ENCODE measurements around the gene ZFYVE9. TPM values are rescaled to one million over a fixed set of nuclear protein-coding genes. Genes with fewer than 3 reads are reported as not detected.

The ZFYVE9 gene
- total and polyA plus RNA-seq, 2 of the 8 experiments (the other 6 are each of a cell fraction or from before 2014, with no cell fraction given) = 5.8 to 26.5 TPM

- no peak for FAIRE-seq
- POLR2A ChIA-PET (ENCODE audit: partially characterized antibody) = no interaction called here
- H4K20me1 ChIP-seq (replicated peaks in 1 of 2; ENCODE audit: control insufficient read depth in 1 of 2, insufficient read depth in 2 of 2, low read length in 2 of 2) = no peaks in the 10 kb centered on the region
Observed at GRCh38 chr1:52209429-52209828, 67.5 kb downstream of the ZFYVE9 start.

More at GRCh38 chr1:52209429-52209828, 67.5 kb downstream of the ZFYVE9 start:
- Histone ChIP-seq H3K23ac (ENCODE audit: insufficient read length) (no peak overlapping the region), H2BK15ac (ENCODE audit: low read length) (no peak overlapping the region), H4K8ac (ENCODE audit: extremely low read depth, insufficient read depth, low read length) (no peak overlapping the region), H3K36me3 (ENCODE audit: control insufficient read depth in 2 of 4, insufficient read depth in 4 of 4, low read length in 3 of 4) (no peaks in the 10 kb centered on the region), H3K14ac (ENCODE audit: insufficient read length) (no peak overlapping the region), H2BK5ac (ENCODE audit: low read depth, low read length) (no peak overlapping the region), H3K9ac (replicated peaks in 1 of 4; ENCODE audit: extremely low read depth in 1 of 4, low read depth in 3 of 4, low read length in 3 of 4) (no peak overlapping the region), H3K27ac (ENCODE audit: low read depth, low read length) (no peak overlapping the region), H3K56ac (replicated peaks; ENCODE audit: insufficient read length, low read depth, low read length) (no peak overlapping the region), H3K23me2 (ENCODE audit: low read depth, low read length) (no peaks in the 10 kb centered on the region; the same call in 1 of the 2 replicates), H2AK5ac (ENCODE audit: low read depth, low read length) (no peak overlapping the region), H3K79me2 (ENCODE audit: control insufficient read depth in 1 of 2, insufficient read depth in 2 of 2, low read length in 2 of 2) (peaks cover 0 to 8% of the 10 kb centered on the region in 2 experiments; a peak in 1 of 4 replicates), H2BK12ac (ENCODE audit: low read depth, low read length) (no peak overlapping the region), H3K79me1 (ENCODE audit: low read depth, low read length) (no peaks in the 10 kb centered on the region; the same call in 1 of the 2 replicates), H3K27me3 (replicated peaks in 1 of 4; ENCODE audit: control insufficient read depth in 3 of 4, extremely low read depth in 1 of 4, insufficient read depth in 3 of 4, low read length in 3 of 4) (peaks cover 0 to 1% (median 0%) of the 10 kb centered on the region in 4 experiments; a peak in 1 of 7 replicates), H2BK20ac (ENCODE audit: low read length) (no peak overlapping the region), H3K4me3 (ENCODE audit: extremely low read depth in 1 of 4, insufficient read depth in 2 of 4, low read depth in 3 of 4, low read length in 4 of 4) (no peak overlapping the region), H3K4me1 (replicated peaks in 1 of 4; ENCODE audit: control insufficient read depth in 3 of 4, insufficient read depth in 4 of 4, low read length in 3 of 4) (no peaks in the 10 kb centered on the region), H2BK120ac (replicated peaks; ENCODE audit: low read depth, low read length) (no peak overlapping the region), H4K91ac (replicated peaks; ENCODE audit: insufficient read length, low read length) (no peak overlapping the region), H2AFZ (ENCODE audit: low read length) (no peak overlapping the region), H3K4me2 (ENCODE audit: insufficient read depth in 1 of 2, low read depth in 2 of 2, low read length in 2 of 2) (no peak overlapping the region), H4K5ac (ENCODE audit: insufficient read length, low read depth, low read length) (no peak overlapping the region), H3K9me3 (ENCODE audit: insufficient read depth in 2 of 2, low read depth in 1 of 2, low read length in 1 of 2) (no peaks in the 10 kb centered on the region), H3K18ac (ENCODE audit: extremely low read depth, low read length) (no peak overlapping the region), H3K4ac (replicated peaks; ENCODE audit: insufficient read length, low read depth, low read length) (no peak overlapping the region)
- DNase-seq (ENCODE audit: low read depth in 1 of 2, low spot score in 2 of 2) = no peak
- TF ChIP-seq POLR2A (IDR thresholded peaks at IDR 0.05; ENCODE audit: control extremely low read depth in 1 of 2, low read depth in 2 of 2, low read length in 2 of 2) (no peak), SUZ12 (IDR thresholded peaks at IDR 0.05; ENCODE audit: low read length) (no peak), CHD2 (IDR thresholded peaks at IDR 0.05; ENCODE audit: low read length) (no peak), MAX (IDR thresholded peaks at IDR 0.05) (no peak), SP2 (IDR thresholded peaks at IDR 0.05; ENCODE audit: low read length) (no peak), SIX5 (IDR thresholded peaks at IDR 0.05; ENCODE audit: low read depth, low read length) (no peak)
- 84 to 100% methylated on average over 1 to 2 of the region's 2 CpGs for WGBS, 2 experiments (ENCODE audit: extremely low coverage in 1 of 2, insufficient coverage in 1 of 2, insufficient read length in 1 of 2, insufficient replicate concordance in 2 of 2, low coverage in 1 of 2, low lambda C conversion rate in 2 of 2, missing lambda C conversion rate in 1 of 2)
- CTCF ChIA-PET (ENCODE audit: partially characterized antibody) = interaction anchor here (0.6 kb wide), 1 partner anchor 387 kb away, joined by 3 read pairs; no protein-coding TSS in a partner anchor

Data from H1 (cell line).